GM19043 (cell line): ENCODE measurements around the gene TEX101.
"Not testable (repeated sequence)": the region's sequence is repeated elsewhere in the genome, so short reads cannot be mapped to it uniquely, and the experiment has no call there.

Source experiments
- ATAC-seq: cut with Tn5 transposase; IDR thresholded peaks from one replicate; pipeline ENCODE4 v1.9.1; 2021; ENCODE audit warnings: low read depth; ENCODE audit not compliant: unreplicated experiment

Gene TEX101

GRCh38 chr19:43414554-43414953, at the start of gene TEX101:
Gene TEX101 (plus strand): TSS chr19:43414890. CDS start chr19:43415920, 1,030 bp downstream.
- no peak for ATAC-seq

- not testable (repeated sequence) for ATAC-seq
Measured at GRCh38 chr19:43365677-43366076, 49.0 kb upstream of the TEX101 start.

DNA sequence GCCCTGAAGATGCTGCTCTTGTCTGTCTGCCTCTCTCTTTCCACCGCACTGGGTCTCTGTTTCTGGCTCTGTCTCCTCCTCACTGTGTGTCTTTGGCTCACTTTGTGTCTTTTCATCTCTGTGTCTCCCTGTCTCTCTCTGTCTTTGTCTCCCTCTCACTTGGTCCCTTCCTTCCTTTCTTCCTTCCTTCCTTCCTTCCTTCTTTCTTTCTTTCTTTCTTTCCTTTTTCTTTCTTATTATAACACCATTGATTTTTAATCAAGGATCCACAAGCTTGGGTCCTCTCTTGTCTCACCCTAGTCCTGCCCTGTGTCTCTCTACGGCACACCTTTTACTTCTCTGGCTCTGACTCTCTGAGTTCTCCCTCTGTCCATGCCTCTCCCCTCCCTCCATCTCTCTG, 46.9 kb upstream of the TEX101 start:
- no peak for ATAC-seq

GRCh38 chr19:43368897-43369296, 45.8 kb upstream of the TEX101 start:
- not testable (repeated sequence) for ATAC-seq

- ATAC-seq, result no peak
Measured at GRCh38 chr19:43371909-43372308, 42.8 kb upstream of the TEX101 start.

DNA sequence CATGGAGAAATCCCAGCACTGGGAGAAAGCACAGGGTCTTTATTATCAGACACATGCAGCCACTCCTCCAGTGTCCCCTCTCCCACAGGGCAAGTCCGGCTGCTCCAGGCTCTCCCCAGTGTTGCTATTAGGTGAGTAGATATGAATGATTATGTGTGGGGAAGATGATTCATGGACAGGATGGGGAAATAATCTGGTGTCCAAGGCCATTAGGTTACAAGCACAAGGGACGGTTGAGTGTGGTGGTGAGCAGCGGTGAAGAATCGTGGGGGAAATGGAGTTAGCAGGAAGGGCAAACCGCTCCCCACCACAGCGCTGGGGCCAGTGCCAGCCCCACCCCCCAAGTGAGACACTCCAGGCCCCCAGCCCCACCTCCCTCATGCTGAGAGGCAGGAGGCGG, 42.2 kb upstream of the TEX101 start:
- no peak for ATAC-seq

GRCh38 chr19:43377624-43378023, 37.1 kb upstream of the TEX101 start:
- not testable (repeated sequence) for ATAC-seq

DNA sequence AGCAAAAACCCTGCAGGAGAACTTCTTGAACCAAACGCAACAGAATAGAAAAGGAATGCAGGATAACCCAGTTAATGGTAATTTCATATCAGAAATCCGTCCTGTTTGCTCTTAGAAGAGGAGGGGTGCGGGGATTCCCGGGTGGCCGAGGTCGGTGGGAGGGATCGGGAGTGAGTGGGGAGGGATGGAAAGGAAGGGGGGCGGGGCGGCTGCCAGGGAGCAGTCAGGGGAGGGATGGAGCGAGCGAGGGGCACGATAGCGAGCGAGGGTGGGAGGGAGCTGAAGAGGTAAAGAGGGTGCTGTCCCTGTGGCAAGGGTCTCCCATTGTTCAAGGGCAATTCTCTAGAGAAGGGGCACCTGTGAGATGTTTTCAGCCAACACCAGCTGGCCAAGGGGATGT, 34.7 kb upstream of the TEX101 start:
- ATAC-seq, result no peak

GRCh38 chr19:43380771-43381386, 33.8 kb upstream of the TEX101 start:
- ATAC-seq, result no peak

GRCh38 chr19:43382586-43383216, 32.0 kb upstream of the TEX101 start:
- ATAC-seq, result not testable (repeated sequence)

GRCh38 chr19:43383254-43383653, 31.4 kb upstream of the TEX101 start:
- not testable (repeated sequence) for ATAC-seq

- ATAC-seq, result not testable (repeated sequence)
Measured at GRCh38 chr19:43383759-43384158, 30.9 kb upstream of the TEX101 start.

- ATAC-seq, result not testable (repeated sequence)
Measured at GRCh38 chr19:43390903-43391551, 23.7 kb upstream of the TEX101 start.

GRCh38 chr19:43391552-43391935, 23.1 kb upstream of the TEX101 start:
- ATAC-seq, result not testable (repeated sequence)

GRCh38 chr19:43393501-43393900, 21.2 kb upstream of the TEX101 start:
- not testable (repeated sequence) for ATAC-seq

GRCh38 chr19:43395561-43395960, 19.1 kb upstream of the TEX101 start:
- no peak for ATAC-seq

DNA sequence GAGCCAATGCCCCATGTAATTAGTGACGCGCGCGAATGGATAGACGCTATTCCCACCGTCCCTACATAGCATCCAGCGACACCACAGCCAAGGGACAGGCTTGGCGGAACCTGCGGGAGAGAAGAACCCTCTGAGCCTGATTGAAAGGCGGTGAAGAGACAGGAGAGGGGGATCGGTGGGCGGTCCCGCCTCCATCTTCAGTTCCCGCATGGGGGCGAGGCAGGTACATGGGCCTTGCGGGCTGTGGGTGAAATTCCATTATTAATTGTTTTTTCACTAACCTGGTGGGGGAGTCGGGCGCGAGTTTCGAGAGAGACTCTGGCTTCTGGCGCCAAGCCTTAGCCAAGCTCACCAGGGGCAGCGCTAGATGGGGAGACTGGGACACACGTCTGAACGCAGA, 8.4 kb upstream of the TEX101 start:
- no peak for ATAC-seq

DNA sequence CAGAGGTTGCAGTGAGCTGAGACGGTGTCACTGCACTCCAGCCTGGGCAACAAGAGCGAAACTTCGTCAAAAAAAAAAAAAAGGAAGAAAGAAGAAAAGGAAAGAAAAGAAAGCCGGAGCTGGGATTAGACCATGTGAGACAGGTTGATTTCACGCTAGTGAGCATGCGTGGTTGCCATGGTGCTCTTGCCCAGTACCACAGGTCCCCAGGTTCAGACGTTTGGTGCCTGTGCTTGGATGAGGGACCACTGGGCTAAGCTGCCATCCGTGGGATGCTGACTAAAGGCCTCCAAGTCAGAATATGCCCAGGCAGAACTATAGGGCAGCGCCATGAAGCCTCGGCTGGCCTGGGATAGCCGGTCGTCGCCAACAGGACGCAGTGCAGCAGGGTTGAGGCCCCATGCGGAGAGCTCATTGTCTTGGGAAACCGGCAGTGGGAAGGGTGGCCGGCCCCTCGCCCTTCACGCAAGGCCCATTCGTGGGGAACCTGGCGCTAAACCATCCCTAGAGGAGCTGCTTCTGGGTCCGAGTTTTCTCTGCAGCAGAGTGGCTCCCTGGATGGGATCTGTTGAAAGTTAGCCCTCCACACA, 7.2 kb upstream of the TEX101 start:
- ATAC-seq, result no peak

DNA sequence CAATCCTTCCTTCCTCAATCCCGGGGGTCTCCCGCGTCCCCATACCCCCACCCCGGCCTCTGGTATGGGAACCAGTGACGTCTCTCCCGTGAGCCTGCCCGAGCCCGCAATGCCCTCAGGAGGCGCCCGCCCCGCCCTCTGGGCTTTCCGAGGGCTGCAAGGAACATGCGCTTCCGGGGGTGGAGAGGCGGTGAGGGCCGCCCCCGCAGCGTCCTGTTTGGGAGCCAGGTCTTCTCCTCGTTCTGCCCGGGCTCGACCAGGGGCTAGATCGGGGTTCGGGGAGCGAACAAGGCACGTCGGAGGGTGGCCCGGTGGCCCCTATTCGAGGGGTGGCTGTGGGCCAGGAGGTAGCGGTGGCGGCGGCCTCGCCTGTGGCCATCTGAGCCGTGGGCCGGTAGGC, 6.6 kb upstream of the TEX101 start:
- no peak for ATAC-seq

GRCh38 chr19:43409415-43409814, 5.3 kb upstream of the TEX101 start:
- ATAC-seq, result no peak

DNA sequence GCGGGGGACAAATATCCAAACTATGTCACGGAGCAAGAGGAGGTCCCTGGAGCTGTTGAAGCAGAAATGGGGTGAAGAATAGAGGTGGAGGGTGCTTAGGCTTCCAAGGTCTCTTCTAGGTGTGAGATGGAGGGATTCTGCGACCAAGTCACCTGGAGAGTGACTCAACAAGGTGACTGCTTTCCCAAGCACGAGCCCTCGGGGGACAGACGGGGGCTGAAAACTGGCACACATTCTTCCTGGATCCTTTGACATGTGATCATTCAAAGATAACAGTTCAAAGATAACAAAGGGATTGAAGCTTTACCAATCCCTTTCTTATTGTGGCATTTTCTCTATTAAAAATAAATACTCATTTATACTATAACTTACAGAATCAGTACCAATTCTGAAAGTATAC, 2.2 kb upstream of the TEX101 start:
- ATAC-seq, result no peak
